ENCODE results near the gene DUSP7. TPM values are rescaled to one million over a fixed set of nuclear protein-coding genes. Genes with fewer than 3 reads are reported as not detected.

Gene DUSP7
- total RNA-seq, 1 donor from 2014 or later, result 9.5 TPM

DNA sequence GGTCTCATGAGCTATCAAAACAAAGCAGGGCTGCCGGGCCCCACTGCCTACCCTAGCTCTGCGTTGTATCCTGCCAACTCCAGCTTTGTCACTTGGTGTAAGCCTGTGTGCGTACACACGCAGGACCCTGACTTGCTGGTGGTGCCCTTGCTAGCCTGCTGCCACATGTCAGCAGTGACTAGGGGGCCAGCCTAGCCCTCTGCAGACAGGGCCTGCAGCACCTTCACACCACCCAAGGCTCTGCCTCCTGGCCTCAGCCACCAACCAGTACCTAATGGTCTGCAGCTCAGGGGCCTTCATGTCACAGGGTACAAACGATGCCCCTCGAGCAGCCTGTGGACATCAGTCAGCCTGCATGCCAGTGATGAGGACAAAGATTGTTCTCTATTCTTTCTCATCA is 30.1 kb upstream of the DUSP7 start:
- Mint-ChIP-seq H3K4me3 (ENCODE audit: unreplicated experiment) (no peak overlapping the region), H3K36me3 (ENCODE audit: unreplicated experiment) (no peaks in the 10 kb centered on the region), H3K27me3 (ENCODE audit: unreplicated experiment) (peaks cover 1% of the 10 kb centered on the region), H3K27ac (ENCODE audit: unreplicated experiment) (no peak overlapping the region), H3K9me3 (ENCODE audit: unreplicated experiment) (peaks cover 8% of the 10 kb centered on the region), H3K4me1 (ENCODE audit: low read depth, unreplicated experiment) (peaks cover 28% of the 10 kb centered on the region)
- TF ChIP-seq, protein P1, sequence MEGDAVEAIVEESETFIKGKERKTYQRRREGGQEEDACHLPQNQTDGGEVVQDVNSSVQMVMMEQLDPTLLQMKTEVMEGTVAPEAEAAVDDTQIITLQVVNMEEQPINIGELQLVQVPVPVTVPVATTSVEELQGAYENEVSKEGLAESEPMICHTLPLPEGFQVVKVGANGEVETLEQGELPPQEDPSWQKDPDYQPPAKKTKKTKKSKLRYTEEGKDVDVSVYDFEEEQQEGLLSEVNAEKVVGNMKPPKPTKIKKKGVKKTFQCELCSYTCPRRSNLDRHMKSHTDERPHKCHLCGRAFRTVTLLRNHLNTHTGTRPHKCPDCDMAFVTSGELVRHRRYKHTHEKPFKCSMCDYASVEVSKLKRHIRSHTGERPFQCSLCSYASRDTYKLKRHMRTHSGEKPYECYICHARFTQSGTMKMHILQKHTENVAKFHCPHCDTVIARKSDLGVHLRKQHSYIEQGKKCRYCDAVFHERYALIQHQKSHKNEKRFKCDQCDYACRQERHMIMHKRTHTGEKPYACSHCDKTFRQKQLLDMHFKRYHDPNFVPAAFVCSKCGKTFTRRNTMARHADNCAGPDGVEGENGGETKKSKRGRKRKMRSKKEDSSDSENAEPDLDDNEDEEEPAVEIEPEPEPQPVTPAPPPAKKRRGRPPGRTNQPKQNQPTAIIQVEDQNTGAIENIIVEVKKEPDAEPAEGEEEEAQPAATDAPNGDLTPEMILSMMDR (IDR thresholded peaks at IDR 0.05; ENCODE audit: partially characterized antibody, unreplicated experiment), result no peak
- no peak for DNase-seq

DNA sequence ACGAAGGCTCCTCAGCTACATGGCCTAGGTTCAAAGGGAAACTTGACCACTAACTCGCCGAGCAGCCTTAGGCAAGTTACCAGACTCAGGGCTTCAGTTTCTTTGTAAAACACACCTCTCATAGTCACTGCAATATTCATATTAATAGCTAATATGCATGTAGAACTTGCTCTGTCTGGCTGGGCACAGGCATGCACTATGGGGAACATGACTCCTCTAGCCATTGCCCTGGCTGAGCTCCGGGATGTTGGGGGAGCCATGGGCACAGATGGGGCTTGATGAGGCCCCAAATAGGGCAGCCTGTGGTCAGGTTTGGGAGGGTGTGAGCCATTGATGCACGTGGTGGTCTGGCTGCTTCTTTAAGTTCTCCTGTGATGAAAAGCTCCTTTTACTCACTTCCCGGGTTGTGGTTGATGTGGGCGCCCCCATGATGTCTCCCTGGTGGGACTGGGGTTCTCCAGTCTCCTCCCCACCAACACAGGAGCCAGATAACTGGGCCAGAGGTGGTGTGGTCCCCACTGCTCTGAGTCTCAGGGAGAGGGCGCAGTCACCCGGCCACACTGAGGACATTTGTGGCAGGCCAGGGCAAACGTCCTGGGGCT is 29.4 kb upstream of the DUSP7 start:
- Mint-ChIP-seq H3K9me3 (ENCODE audit: unreplicated experiment) (peaks cover 6% of the 10 kb centered on the region), H3K4me1 (ENCODE audit: low read depth, unreplicated experiment) (peaks cover 30% of the 10 kb centered on the region), H3K27ac (ENCODE audit: unreplicated experiment) (no peak overlapping the region), H3K4me3 (ENCODE audit: unreplicated experiment) (no peak overlapping the region), H3K36me3 (ENCODE audit: unreplicated experiment) (no peaks in the 10 kb centered on the region), H3K27me3 (ENCODE audit: unreplicated experiment) (no peaks in the 10 kb centered on the region)
- no peak for DNase-seq
- TF ChIP-seq, protein P1 (IDR thresholded peaks at IDR 0.05; ENCODE audit: partially characterized antibody, unreplicated experiment), result no peak

DNA sequence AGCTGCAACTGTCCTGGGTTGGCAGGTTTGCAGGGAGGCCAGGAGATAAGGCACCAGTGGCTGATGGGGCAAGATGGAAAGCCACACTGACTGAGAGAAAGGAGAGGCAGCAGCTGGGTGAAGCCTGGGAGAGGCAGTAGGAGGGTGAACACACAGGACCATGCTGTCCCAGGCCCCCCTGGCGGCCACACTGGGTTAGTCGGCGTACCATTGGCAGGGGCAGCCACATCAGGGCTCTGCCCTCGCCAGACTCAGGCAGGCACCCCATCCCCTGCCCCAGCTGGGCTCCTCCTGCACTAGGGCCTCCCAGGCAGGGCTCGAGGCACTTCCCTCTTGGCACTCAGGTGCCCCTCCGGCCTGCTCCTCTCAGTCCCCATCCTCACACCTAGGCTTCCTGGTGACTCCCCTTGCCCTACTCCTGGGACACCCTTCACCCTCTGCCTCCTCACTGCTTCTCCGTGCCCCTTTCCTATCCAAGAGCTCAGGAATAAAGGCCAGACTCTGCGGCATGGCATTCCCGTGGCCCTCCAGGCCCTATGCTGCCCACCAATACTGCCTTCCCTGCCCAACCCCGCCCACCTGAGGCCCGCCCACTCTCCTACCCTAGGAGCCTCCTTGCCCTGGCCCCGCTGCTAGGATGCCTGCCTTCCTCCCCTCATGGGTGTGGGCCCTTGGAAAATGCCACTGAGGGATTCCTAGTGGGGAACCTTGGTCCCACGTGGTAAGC is 28.7 kb upstream of the DUSP7 start:
- peaks cover 28% of the 10 kb centered on the region for H3K4me1 Mint-ChIP-seq (ENCODE audit: low read depth, unreplicated experiment)
- no peaks in the 10 kb centered on the region for H3K36me3 Mint-ChIP-seq (ENCODE audit: unreplicated experiment)
- TF ChIP-seq, protein P1 (IDR thresholded peaks at IDR 0.05; ENCODE audit: partially characterized antibody, unreplicated experiment), result no peak
- H3K27me3 Mint-ChIP-seq (ENCODE audit: unreplicated experiment), result no peaks in the 10 kb centered on the region
- peaks cover 6% of the 10 kb centered on the region for H3K9me3 Mint-ChIP-seq (ENCODE audit: unreplicated experiment)
- DNase-seq, result no peak
- H3K4me3 Mint-ChIP-seq (ENCODE audit: unreplicated experiment), result no peak overlapping the region
- H3K27ac Mint-ChIP-seq (ENCODE audit: unreplicated experiment), result no peak overlapping the region

DNA sequence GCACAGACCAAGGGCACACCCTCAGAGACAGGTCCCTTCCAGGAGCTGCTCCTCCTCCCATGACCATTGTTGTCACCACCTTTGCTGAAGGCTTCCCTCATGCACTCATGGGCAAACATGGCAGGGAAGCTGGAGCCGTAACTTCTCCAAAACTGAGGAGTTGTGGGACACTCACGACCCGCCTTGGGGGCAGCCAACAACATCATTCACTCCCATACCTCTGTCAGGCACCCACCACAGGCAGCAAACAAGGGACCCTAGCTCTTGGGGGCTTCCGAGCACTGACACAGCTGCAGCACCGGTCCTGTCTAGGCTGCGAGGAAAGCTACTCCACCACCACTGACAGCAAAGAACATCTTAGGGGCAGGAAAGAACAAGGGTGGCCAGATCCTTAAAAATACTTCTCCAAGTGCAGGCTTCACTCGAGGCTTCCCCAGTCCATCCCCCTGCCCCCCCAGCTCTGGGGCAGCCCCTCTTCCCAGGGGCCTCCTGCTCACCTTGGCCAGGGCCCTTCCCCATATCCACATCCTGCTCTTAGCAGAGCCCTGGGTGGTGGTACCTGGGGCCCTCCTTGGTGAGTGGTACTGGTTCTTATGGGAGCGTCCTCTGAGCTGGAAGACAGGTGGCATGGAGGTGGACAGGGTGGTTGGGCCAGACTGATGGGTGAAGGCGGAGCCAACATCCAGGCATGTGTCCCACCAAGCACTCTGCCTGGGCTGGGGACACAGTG is 28.0 kb upstream of the DUSP7 start:
- H3K27ac Mint-ChIP-seq (ENCODE audit: unreplicated experiment), result no peak overlapping the region

More for the DNA sequence above, 28.0 kb upstream of the DUSP7 start:
- no peaks in the 10 kb centered on the region for H3K27me3 Mint-ChIP-seq (ENCODE audit: unreplicated experiment)
- TF ChIP-seq, protein P1 (IDR thresholded peaks at IDR 0.05; ENCODE audit: partially characterized antibody, unreplicated experiment), result no peak
- peaks cover 24% of the 10 kb centered on the region for H3K4me1 Mint-ChIP-seq (ENCODE audit: low read depth, unreplicated experiment)
- DNase-seq, result no peak
- no peak overlapping the region for H3K4me3 Mint-ChIP-seq (ENCODE audit: unreplicated experiment)
- H3K36me3 Mint-ChIP-seq (ENCODE audit: unreplicated experiment), result no peaks in the 10 kb centered on the region
- peaks cover 4% of the 10 kb centered on the region for H3K9me3 Mint-ChIP-seq (ENCODE audit: unreplicated experiment)
